Measurements from ENCODE around the gene HAGH.

The HAGH gene

DNA sequence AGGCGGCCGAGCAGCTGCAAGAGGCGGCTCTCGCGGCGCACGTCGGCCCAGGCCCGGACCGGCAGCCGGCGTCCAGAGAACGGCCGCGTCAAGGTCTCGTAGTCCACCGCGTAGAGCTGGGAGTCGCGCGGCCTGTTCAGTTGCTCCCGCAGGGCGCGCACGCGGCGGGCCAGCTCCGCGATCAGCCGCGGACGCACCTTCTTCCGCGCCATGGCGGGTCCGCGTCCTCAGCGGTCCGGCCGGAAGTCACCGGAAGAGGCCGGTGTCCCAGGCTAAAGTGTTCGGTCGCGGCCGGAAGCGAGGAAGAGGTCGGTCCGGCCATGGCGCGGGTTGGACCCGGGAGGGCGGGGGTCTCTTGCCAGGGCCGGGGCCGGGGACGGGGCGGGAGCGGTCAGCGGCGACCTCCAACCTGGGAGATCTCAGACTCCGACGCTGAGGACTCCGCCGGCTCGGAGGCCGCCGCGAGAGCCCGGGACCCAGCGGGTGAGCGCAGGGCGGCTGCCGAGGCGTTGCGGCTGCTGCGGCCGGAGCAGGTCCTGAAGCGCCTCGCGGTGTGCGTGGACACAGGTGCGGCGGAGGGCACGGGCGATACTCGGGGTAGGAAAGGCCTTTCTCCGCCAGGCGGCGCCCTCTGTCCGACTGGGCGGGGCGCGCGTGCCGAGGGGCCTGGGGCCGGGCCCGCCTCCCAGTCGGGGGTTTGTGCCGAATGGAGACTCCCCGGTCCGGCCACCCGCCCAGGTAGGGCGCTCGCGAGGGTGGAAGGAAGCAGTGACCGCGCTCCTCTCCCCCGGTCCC lies 53.5 kb downstream of the HAGH start, which contains the start of gene MRPS34:
MRPS34 (minus strand) TSS at position 227 of the 795 bp plus-strand sequence; CDS start at position 212, 15 bp downstream.
- DNase-seq: peak; percentile 88

DNA sequence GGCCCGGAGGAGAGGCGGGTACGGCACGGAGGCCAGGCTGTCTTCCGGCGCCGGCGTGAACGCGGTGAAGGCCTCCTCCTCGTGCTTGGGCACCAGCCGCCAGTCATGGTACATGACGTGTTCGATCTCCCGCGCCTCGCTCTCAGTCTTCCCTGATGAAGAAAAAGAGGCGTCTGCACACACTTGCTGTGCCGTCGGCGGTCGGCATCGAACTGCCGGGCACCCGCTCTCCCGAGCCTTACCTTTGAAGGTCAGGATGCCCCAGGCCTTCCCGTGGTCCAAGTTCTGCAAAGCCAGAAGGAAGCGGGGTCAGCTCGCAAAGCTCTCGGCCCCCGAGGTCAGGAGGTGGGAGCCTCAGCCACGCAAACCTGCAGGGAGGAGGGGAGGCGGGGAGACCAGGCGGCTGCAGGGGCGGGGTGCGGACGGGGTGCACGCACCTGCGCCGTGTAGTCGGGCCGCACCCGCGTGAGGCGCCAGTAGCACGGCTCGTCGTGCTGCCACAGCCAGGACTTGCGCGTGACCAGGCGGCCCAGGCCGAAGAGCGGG lies 54.2 kb downstream of the HAGH start, which contains the start of gene EME2:
EME2 (plus strand) TSS at position 449 of the 546 bp plus-strand sequence. CDS start 418 bp downstream, outside the sequence.
- no peak for DNase-seq

DNA sequence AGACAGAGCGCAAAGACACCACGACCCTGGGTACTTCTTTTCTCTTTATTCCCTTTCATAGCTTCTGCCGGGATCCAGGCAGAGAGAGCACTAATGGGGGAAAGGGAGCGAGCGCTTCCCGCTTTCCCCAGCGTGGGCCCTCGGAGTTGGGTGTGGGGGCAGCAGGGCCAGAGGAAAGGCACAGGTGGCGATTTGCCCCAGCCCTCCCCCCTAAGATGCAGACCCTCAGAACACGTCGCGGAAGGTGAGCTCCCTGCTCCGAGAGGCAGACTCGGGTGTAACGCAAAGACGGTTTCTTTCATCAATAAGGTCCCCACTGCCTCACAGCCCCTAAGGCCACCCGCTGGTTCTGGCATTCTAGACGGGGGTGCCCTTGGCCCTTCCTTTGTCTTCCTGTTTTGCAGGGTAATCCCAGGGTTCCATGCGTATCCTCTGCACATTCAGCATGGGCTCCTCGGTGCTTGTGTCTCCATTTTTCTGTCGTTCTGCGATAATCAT lies 54.7 kb downstream of the HAGH start:
- no peak for DNase-seq

DNA sequence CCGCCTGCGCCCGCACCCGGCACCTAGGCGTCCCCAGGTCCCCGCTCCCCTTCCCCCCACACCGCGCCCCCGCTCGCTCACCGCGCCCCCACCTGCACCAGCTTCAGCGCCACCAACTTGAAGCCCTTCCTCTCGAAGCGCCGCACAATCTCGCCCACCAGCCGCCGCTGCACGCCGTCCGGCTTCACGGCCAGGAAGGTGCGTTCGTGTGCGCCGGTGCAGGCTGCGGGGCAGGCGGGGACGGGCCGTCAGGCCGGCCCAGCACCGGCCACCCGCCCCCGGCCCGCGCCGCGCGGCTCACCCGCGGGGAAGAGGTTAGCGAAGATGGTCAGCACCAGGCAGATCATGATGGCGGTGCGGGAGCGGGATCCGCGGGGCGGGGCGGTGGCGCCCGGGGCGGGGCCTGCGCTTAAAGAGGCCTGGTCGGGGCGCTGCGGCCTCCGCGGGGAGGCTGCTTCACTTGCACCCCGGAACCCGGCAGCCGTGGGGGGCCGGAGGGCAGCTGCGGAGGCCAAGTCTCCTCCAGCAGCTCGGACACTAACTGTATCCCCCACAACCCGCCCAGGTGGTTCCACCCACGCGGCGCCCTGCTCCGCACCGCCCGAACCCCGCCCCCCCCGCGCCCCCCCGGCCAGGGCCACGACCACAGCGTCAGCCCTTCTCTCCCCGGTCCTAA lies 55.3 kb downstream of the HAGH start, which contains the start of gene NME3:
NME3 (minus strand) TSS at position 356 of the 676 bp plus-strand sequence; CDS start at position 347, 9 bp downstream.
- peak; percentile 21 for DNase-seq

DNA sequence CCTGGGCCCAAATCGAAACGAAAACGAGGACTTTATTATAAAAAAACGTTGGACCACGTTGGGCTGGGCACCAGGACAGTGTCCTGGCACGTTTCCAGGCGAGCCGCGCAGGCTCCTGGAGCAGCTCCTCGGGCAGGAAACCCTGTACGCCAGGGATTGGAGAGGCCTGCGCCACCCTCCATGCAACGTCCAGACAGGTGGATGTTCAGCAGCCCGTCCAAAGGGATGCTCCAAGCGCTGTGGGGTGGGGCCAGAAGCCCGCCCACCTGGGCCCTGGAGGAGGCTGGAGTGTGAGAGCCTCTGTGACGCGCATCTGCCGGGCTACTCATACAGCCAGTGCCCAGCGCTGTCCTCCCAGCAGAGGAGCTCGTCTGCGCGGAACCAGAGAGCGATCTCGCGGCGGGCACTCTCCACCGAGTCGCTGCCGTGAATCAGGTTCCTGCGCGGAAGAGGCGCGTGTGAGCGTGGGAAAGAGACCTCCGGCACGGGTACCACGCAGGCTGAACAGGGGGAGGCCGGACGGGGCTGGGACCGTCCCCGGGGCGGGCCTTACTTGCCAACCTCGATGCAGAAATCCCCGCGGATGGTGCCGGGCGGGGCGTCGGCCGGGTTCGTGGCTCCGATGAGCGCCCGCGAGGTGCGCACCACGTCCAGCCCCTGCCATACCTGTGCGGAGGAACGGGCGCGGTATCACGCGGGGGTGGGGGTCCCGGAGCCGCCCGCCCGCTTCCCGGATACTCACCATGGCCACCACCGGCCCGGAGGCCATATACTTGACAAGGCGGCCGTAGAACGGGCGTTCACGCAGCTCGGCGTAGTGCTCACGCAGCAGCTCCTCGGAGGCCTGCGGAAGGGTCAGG lies 56.1 kb downstream of the HAGH start:
- DNase-seq: peak; percentile 32

DNA sequence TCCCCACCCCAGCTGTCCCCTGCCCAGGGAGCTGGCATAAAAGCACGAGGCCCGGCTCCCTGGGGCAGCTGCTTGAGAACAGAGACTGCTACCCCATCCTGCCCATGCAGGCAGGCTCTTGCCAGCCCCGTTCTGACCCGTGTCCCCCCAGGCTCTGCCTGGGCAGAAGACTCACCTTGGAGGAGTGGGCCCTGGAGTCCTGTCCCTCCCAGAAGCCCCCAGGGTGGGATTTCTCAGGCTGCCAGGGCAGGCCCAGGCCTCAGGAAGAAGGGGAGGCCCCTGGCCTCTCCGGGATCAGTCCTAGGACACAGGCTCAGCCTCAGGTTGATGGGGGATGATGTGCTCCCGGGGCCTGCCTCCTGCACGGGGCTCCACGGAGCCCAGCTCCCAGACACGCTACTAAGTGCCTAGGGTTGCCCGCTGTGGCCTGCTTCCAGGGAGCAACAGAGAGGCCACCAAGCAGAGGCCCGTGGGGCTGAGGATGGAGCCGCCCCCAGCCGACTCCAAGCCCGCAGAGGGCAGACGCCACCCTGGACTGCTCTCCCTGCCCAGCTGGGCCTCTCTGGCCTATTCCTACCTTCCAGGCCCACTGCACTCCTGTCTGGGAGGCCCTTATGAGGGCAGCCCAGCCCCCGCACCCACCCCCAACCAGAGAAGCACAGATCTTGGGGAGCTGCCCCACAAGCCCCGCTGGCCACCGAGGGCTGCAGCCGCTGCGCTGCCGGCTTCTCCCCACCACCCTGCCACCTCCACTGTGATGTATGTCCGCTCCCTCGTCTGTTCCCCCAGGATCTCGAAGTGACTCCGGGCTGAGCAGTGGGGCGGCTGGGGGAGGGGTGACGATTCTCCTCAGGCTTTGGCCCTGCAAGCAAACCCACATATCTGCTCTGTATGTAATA lies 57.0 kb downstream of the HAGH start:
- DNase-seq: no peak

DNA sequence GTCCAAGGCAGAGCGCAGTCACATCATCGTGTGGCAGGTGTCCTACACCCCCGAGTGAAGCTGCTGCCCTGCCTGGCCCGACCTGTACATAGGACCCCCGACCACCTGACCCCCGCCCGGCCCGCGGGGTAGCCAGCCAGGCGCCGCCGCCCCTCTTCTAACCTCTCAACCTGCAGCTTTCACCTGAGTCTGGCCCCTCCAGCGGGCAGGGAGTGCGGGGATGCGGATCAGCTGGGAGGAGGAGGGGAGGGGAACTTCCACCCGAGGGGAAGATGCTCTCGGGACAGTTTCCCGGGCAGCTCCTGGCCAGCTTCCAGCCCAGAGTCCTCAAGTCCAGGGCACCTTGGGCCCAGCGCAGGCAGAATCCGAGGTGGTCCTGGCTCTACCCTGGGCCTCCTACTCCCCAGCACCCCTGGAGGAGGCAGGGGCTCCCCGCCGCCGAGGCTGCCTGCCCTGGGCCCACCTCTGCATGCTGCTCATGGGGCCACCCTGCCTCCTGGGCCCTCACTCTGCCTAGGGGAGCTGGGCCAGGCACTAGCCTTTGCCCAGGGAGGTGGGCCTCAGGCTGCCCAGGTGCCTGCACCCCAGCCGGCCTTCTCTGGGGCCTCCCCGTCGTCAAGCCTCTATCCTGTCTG lies 57.7 kb downstream of the HAGH start:
- DNase-seq: no peak

DNA sequence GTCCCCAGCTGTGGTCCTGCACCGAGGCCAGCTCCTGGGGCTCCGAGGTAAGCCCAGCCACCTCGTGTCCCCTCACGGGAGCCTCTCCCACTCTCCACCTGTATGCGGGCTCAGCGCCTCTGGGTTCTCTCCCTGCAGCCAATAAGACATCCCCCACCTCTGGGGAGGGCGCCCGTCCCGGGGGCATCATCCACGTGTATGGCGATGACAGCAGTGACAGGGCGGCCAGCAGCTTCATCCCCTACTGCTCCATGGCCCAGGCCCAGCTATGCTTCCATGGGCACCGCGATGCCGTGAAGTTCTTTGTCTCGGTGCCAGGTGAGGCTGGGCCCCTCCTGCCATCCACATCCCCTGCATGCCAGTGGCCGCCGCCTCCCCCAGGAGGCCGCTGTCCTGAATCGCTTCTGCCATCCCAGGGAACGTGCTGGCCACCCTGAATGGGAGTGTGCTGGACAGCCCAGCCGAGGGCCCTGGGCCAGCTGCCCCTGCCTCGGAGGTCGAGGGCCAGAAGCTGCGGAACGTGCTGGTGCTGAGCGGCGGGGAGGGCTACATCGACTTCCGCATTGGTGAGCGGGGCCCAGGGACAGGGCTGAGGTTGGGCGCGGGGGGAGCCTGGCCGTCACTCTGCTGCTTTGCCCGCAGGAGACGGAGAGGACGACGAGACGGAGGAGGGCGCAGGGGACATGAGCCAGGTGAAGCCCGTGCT lies 58.4 kb downstream of the HAGH start:
- DNase-seq: no peak

DNA sequence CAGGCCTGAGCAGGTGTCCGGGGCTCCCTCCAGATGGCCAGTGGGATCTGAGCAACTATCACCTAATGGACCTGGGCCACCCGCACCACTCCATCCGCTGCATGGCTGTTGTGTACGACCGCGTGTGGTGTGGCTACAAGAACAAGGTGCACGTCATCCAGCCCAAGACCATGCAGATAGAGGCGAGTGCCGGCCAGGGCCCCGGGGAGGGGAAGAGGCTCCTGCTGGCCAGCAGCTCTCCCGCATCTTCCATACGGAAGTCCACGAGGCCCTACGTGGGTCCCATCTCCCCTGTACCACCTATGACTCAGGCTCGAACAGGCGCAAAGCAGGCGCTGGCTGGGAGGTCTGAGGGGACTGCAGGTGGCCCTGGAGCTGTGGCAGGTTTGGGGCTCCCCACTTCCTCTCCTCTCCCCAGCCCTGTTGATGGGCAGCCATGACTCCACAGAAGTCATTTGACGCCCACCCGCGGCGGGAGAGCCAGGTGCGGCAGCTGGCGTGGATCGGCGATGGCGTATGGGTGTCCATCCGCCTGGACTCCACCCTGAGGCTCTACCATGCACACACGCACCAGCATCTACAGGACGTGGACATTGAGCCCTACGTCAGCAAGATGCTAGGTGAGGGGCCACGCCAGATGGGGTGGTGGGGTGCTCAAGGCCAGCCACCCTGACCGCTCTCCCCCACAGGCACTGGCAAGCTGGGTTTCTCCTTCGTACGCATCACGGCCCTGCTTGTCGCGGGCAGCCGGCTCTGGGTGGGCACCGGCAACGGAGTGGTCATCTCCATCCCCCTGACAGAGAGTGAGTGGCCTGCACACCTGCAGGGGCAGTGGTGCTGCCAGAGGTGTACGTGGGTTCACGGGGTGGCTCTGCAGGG lies 59.3 kb downstream of the HAGH start:
- no peak for DNase-seq

DNA sequence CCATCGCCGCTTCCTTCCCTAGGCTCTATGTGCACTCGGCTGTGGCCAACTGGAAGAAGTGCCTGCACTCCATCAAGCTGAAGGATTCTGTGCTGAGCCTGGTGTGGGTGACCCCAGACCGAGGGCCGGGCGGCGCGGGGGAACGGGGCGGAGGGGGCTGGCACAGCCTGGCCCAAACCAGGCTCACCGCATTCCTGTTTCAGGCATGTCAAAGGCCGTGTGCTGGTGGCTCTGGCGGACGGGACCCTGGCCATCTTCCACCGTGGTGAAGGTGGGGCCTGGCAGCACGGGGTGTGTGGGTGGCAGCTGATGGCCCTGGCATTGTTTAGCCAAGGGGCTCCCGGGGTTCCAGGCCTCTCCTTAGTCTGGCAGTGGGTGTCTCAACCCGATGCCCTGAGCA lies 59.9 kb downstream of the HAGH start:
- DNase-seq: no peak

DNA sequence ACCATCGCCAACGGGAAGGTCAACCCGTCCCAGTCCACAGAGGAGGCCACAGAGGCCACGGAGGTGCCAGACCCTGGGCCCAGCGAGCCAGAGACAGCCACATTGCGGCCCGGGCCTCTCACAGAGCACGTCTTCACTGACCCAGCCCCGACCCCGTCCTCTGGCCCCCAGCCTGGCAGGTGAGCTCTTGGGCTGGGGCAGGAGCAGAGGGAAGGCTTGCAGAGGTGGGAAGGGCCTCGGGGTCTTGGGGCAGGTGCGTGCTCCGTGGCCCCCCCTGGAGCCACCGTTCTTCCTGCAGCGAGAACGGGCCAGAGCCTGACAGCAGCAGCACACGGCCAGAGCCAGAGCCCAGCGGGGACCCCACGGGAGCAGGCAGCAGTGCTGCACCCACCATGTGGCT lies 60.4 kb downstream of the HAGH start:
- DNase-seq: no peak

DNA sequence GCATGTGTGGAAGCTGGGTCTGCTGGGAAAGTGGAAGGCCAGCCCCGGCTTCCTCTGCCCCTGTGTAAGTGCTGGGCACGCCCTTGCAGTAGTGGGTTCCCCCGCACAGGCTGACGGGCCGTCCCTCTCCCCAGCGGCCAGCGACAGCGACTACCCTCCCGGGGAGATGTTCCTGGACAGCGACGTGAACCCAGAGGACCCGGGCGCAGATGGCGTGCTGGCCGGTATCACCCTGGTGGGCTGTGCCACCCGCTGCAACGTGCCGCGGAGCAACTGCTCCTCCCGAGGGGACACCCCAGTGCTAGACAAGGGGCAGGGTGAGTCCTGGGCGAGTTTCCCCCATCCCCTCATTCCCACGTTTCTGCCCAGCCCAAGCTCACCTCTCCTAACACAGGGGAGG lies 60.8 kb downstream of the HAGH start:
- DNase-seq: no peak

DNA sequence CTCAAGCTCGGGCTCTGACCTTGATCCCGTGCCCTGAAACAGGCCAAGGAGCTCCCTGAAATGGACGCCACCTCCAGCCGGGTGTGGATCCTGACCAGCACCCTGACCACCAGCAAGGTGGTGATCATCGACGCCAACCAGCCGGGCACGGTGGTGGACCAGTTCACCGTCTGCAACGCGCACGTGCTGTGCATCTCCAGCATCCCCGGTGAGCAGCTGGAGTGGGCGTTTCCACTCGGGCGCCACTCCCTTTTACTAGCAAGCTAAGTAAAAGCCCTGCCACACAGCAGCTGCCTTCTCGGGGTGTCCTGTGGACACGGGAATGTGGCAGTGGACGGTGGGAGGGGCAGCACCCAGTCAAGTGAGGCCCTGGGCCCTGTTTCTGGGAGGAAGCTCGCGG lies 61.7 kb downstream of the HAGH start:
- no peak for DNase-seq

DNA sequence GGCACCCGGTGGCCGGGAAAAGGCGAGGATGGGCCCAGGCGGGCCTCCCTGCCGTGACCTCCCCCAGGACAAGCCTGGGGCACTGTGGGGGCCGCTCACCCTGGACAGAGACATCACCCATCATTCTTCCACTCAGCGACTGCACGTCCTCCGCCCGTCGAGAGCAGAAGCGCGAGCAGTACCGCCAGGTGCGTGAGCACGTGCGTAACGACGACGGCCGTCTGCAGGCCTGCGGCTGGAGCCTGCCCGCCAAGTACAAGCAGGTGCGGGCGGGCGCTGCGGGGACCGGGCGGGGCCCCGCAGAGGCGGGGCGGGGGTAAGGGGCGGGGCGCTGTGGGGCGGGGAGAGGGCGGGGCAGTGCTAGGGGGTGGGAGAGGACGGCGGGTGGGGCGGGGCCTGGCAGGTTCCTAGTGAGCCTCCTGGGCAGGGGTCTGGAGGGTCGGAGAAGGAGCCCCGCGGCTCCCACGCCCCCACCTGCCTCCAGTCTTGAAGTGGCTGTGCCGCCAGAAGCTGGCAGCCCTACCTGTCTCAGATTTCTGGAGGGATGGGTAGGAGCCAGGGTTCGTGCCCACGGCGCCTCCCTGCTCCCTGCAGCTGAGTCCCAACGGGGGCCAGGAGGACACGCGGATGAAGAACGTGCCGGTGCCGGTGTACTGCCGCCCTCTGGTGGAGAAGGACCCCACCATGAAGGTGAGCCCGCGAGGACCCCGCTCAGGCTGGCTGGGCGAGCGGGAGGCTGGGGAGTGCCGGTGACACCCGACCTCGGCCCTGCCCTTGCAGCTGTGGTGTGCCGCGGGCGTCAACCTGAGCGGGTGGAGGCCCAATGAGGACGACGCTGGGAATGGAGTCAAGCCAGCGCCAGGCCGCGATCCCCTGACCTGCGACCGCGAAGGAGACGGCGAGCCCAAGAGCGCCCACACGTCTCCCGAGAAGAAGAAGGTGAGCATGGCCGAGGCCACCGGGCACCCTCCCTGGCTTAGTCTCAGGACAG lies 62.8 kb downstream of the HAGH start:
- no peak for DNase-seq

DNA sequence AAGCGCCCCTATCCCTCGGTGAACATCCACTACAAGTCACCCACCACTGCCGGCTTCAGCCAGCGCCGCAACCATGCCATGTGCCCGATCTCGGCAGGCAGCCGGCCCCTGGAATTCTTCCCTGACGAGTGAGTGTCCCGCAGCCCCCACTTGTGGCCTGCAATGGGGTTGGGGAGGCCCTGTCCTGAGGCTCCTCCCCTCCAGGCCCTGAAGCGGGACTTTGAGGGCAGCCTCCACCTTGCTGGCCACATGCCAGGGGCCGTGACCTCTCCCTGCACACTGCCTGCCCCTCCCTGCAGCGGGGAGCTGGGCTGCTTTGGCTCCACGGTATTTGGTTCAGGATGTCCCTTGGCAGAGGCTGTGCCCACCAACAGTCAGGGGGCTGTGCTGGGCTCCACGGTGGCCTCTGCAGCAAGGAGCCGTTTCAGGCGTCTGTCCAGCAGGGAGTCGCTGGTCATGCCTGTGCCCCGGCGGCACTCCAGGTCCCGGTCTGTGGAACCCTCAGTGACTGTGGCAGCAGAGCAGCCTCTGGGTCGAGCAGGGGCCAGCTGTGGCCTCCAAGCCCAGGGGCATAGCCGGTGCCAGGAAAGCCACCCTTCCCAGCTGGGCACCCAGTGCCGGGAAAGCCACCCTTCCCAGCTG lies 63.6 kb downstream of the HAGH start:
- no peak for DNase-seq

DNA sequence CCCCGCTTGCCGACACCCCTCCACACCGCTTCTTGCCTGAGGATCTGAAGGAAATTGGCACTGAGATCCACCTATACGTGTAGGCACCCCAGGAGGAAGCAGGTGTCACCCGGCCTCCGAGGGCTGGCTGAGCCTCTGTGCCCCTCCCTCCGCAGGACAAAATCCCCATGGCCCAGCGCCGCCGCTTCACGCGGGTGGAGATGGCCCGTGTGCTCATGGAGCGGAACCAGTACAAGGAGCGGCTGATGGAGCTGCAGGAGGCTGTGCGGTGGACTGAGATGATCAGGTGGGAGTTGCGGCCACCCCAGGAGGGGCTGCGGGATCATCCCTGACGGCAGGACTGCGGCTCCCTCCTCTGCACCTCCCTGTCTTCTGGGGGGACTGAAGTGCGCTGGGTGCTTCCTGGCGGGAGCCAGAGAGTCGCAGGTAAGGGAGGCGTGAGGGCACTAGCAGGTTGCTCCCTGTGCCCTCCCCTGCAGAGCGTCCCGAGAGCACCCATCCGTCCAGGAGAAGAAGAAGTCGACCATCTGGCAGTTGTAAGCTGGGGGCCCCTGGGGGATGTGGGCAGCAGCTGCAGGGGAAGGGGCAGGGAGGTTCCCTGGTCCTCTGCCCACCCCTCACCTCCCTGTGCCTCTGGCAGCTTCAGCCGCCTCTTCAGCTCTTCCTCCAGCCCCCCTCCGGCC lies 64.3 kb downstream of the HAGH start:
- no peak for DNase-seq

DNA sequence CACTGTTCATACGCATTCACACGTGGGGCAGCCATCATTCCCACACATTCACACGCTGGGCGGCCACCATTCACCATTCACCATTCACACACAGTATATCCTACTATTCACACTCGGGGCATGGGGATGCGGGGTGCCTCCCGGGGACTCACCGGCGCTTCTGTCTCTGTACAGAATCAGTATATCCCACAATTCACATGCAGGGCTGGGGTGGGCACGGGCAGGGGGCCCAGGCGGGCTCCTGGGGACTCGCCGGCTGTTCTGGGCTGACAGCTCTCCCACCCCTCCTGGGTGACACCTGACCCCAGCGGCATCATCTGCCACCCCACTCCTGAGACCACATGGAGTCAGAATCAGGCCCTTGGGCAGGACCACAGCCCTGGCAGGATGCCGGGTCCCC lies 64.9 kb downstream of the HAGH start:
- DNase-seq: no peak
